GM18498 (cell line): ENCODE data around the gene MCTP1.

Experiments
- ATAC-seq: cut with Tn5 transposase; IDR thresholded peaks from one replicate; pipeline ENCODE4 v1.9.1; 2021; ENCODE audit warnings: mild to moderate bottlenecking, moderate library complexity; ENCODE audit not compliant: unreplicated experiment

The MCTP1 gene

GRCh38 chr5:94725142-94725541 lies 559.8 kb downstream of the MCTP1 start:
- ATAC-seq, result no peak

GRCh38 chr5:94715768-94716167 lies 569.1 kb downstream of the MCTP1 start:
- ATAC-seq, result no peak

GRCh38 chr5:94711785-94712184 lies 573.1 kb downstream of the MCTP1 start:
- no peak for ATAC-seq

GRCh38 chr5:94709277-94709676 lies 575.6 kb downstream of the MCTP1 start:
- no peak for ATAC-seq

- no peak for ATAC-seq
These were observed 577.5 kb downstream of the MCTP1 start for GRCh38 chr5:94707359-94707758.

GRCh38 chr5:94705427-94705826 lies 579.5 kb downstream of the MCTP1 start:
- no peak for ATAC-seq

- ATAC-seq, result peak; percentile 65
These were observed 582.2 kb downstream of the MCTP1 start for GRCh38 chr5:94702729-94703128.

GRCh38 chr5:94700592-94700991 lies 584.3 kb downstream of the MCTP1 start:
- ATAC-seq, result peak; percentile 86

- ATAC-seq, result no peak
These were observed 585.3 kb downstream of the MCTP1 start for GRCh38 chr5:94699562-94699961.

GRCh38 chr5:94698197-94698596 lies 586.7 kb downstream of the MCTP1 start:
- no peak for ATAC-seq

- no peak for ATAC-seq
These were observed 590.2 kb downstream of the MCTP1 start for GRCh38 chr5:94694671-94695070.

GRCh38 chr5:94693845-94694370 lies 591.0 kb downstream of the MCTP1 start:
- ATAC-seq, result no peak

- ATAC-seq, result peak; percentile 79
These were observed 591.7 kb downstream of the MCTP1 start for GRCh38 chr5:94693043-94693822.

- no peak for ATAC-seq
These were observed 592.3 kb downstream of the MCTP1 start for GRCh38 chr5:94692581-94692980.

- ATAC-seq, result no peak
These were observed 592.9 kb downstream of the MCTP1 start for GRCh38 chr5:94691949-94692348.

- no peak for ATAC-seq
These were observed 593.6 kb downstream of the MCTP1 start for GRCh38 chr5:94691291-94691690.

- ATAC-seq, result no peak
These were observed 594.1 kb downstream of the MCTP1 start for GRCh38 chr5:94690778-94691177.

GRCh38 chr5:94689908-94690307 lies 595.0 kb downstream of the MCTP1 start:
- ATAC-seq, result no peak

GRCh38 chr5:94682814-94683520 lies 601.9 kb downstream of the MCTP1 start:
- no peak for ATAC-seq

- no peak for ATAC-seq
These were observed 608.8 kb downstream of the MCTP1 start for GRCh38 chr5:94675965-94676618.

- ATAC-seq, result no peak
These were observed 610.2 kb downstream of the MCTP1 start for GRCh38 chr5:94674490-94675382.
